ENCODE data around the gene CSNK1G3.

The CSNK1G3 gene

GRCh38 chr5:123645024-123645603 lies 133.1 kb downstream of the CSNK1G3 start:
- DNase-seq (ENCODE audit: low read depth): no peak

- DNase-seq (ENCODE audit: low read depth): no peak
Observed at GRCh38 chr5:123647066-123647465, 135.1 kb downstream of the CSNK1G3 start.

- DNase-seq (ENCODE audit: low read depth): no peak
Observed at GRCh38 chr5:123651234-123651633, 139.3 kb downstream of the CSNK1G3 start.

- DNase-seq (ENCODE audit: low read depth): no peak
Observed at GRCh38 chr5:123659011-123659410, 147.0 kb downstream of the CSNK1G3 start.

- DNase-seq (ENCODE audit: low read depth): no peak
Observed at GRCh38 chr5:123659495-123659894, 147.5 kb downstream of the CSNK1G3 start.

GRCh38 chr5:123664961-123665360 lies 153.0 kb downstream of the CSNK1G3 start:
- DNase-seq (ENCODE audit: low read depth): no peak

- no peak for DNase-seq (ENCODE audit: low read depth)
Observed at GRCh38 chr5:123665822-123666371, 153.9 kb downstream of the CSNK1G3 start.
